Thyroid gland (tissue), 4 donors: ENCODE measurements around the gene ASAP2. TPM values are rescaled to one million over a fixed set of nuclear protein-coding genes. Genes with fewer than 3 reads are reported as not detected.

ENCODE experiments used
- DNase-seq, 2 donors: peaks; one replicate each; pipeline ENCODE4 v3.0.0-alpha.2; 2019
- H3K27ac ChIP-seq, 3 donors: fragments of 200-600 bp; sonication (generic); 1 replicate in 2 of 3; 2 replicates in 1 of 3; pipeline ENCODE4 v1.5.1; 2016 to 2019; ENCODE audit warnings: mild to moderate bottlenecking in 1 of 3, moderate library complexity in 1 of 3
- H3K27me3 ChIP-seq: fragments of 200-600 bp; sonication (generic); one replicate; pipeline ENCODE4 v1.5.1; 2019
- H3K36me3 ChIP-seq, 2 donors: fragments of 200-600 bp; sonication (generic); one replicate each; pipeline ENCODE4 v1.5.1; 2016 to 2019
- H3K4me1 ChIP-seq, 2 donors: fragments of 200-600 bp; sonication (generic); one replicate each; pipeline ENCODE4 v1.5.1; 2017 to 2019
- H3K4me3 ChIP-seq, 3 donors: fragments of 200-600 bp; sonication (generic); replicated peaks in 1 of 3; 1 replicate in 2 of 3; 2 replicates in 1 of 3; pipeline ENCODE4 v1.5.1; 2016; ENCODE audit warnings: mild to moderate bottlenecking in 1 of 3
- H3K9me3 ChIP-seq: fragments of 200-600 bp; sonication (generic); one replicate; pipeline ENCODE4 v1.5.1; 2017
- CTCF ChIP-seq, 6 experiments: fragments of 200-600 bp in 3 of 6; fragments of 450-650 bp in 3 of 6; sonication (generic) in 3 of 6; IDR thresholded peaks; one replicate each; pipeline ENCODE4 v1.5.1; 2016 to 2019; ENCODE audit warnings: antibody characterized with exemption in 6 of 6, mild to moderate bottlenecking in 2 of 6, inconsistent platforms in 1 of 6, moderate library complexity in 1 of 6
- POLR2A ChIP-seq, 2 donors: fragments of 450-650 bp; IDR thresholded peaks; one replicate each; pipeline ENCODE4 v1.6.1; 2017; ENCODE audit warnings: antibody characterized with exemption in 2 of 2, mild to moderate bottlenecking in 2 of 2, moderate library complexity in 1 of 2
- WGBS, 2 donors: methylation state at CpG; one replicate each; pipeline ENCODE4 v1.1.5; 2017; 5-methylcytosine and 5-hydroxymethylcytosine counted together
- intact Hi-C: fragments of 100-400 bp; cut with DNase I; formaldehyde crosslinking; loops from one replicate; pipeline ENCODE4 v1.15.1; 2023
- total RNA-seq, 4 donors: library from RNA; depleted of rRNA; stranded (reverse); fragments of >200 nt; gene quantifications; one replicate each; pipeline ENCODE4 v1.2.3, GENCODE V29; 2016

ASAP2 gene
- total RNA-seq, 4 donors from 2014 or later, result 40.3 to 55.3 (median 47.3) TPM

GRCh38 chr2:9274701-9275343 is 68.2 kb downstream of the ASAP2 start:
- Histone ChIP-seq H3K36me3 (no peaks in the 10 kb centered on the region), H3K27me3 (no peaks in the 10 kb centered on the region), H3K4me3 (no peak overlapping the region), H3K4me1 (peaks cover 23 to 37% of the 10 kb centered on the region in 2 donors), H3K9me3 (no peaks in the 10 kb centered on the region), H3K27ac (no peak overlapping the region)
- intact Hi-C loops, result no loop called here
- no peak for DNase-seq
- WGBS, 2 donors, result 88 to 92% methylated on average over 5 of the region's 5 CpGs
- TF ChIP-seq POLR2A (IDR thresholded peaks at IDR 0.05) (no peak), CTCF (IDR thresholded peaks at IDR 0.05) (no peak)

- TF ChIP-seq POLR2A (IDR thresholded peaks at IDR 0.05) (no peak), CTCF (IDR thresholded peaks at IDR 0.05) (no peak)
- Histone ChIP-seq H3K27ac (no peak overlapping the region), H3K4me1 (peaks cover 23 to 37% of the 10 kb centered on the region in 2 donors), H3K9me3 (no peaks in the 10 kb centered on the region), H3K4me3 (no peak overlapping the region), H3K36me3 (no peaks in the 10 kb centered on the region), H3K27me3 (no peaks in the 10 kb centered on the region)
- no peak for DNase-seq
- WGBS, 2 donors, result 31 to 47% methylated on average over 3 of the region's 3 CpGs
- intact Hi-C loops, result no loop called here
Measured at GRCh38 chr2:9275399-9275798, 68.8 kb downstream of the ASAP2 start.

DNA sequence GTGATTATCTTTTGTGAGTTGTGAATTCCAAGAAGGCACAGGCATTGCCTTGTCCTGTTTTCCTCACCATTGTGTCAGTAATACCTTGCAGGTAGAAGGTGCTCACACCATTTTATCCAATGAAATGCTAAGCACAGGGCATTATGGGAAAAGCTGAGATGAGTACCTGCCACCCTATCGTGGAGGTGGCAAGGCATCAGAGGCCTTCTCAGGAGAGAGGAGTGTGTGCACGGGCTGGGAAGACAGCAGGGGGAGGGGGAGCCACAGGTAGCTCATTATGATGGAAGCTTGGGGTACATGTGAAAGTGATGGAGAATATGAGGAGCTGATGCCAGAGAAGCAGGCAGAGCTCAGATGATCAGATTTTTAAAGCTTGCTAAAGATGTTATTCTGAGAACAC is 69.5 kb downstream of the ASAP2 start:
- Histone ChIP-seq H3K27me3 (no peaks in the 10 kb centered on the region), H3K9me3 (no peaks in the 10 kb centered on the region), H3K4me1 (peaks cover 23 to 37% of the 10 kb centered on the region in 2 donors), H3K36me3 (no peaks in the 10 kb centered on the region), H3K27ac (no peak overlapping the region), H3K4me3 (no peak overlapping the region)
- WGBS, 2 donors, result 78 to 81% methylated on average over 2 of the region's 2 CpGs
- TF ChIP-seq CTCF (IDR thresholded peaks at IDR 0.05) (no peak), POLR2A (IDR thresholded peaks at IDR 0.05) (no peak)
- intact Hi-C loops, result no loop called here
- no peak for DNase-seq

GRCh38 chr2:9276901-9277451 is 70.4 kb downstream of the ASAP2 start:
- H3K4me1 ChIP-seq, result peaks cover 23 to 41% of the 10 kb centered on the region in 2 donors

More at GRCh38 chr2:9276901-9277451, 70.4 kb downstream of the ASAP2 start:
- Histone ChIP-seq H3K27me3 (no peaks in the 10 kb centered on the region), H3K9me3 (no peaks in the 10 kb centered on the region), H3K4me3 (no peak overlapping the region), H3K36me3 (no peaks in the 10 kb centered on the region), H3K27ac (no peak overlapping the region)
- 84% methylated on average over 9 of the region's 9 CpGs for WGBS, 2 donors
- TF ChIP-seq CTCF (IDR thresholded peaks at IDR 0.05) (no peak), POLR2A (IDR thresholded peaks at IDR 0.05) (no peak)
- intact Hi-C loops, result no loop called here
- no peak for DNase-seq
